ENCODE results near the gene SYNDIG1. TPM values are rescaled to one million over a fixed set of nuclear protein-coding genes. Genes with fewer than 3 reads are reported as not detected.

SYNDIG1 gene
- total RNA-seq, 6 donors from 2014 or later, result 0.30 to 0.37 (median 0.34) TPM; not detected in 3

- ATAC-seq (ENCODE audit: low FRiP score in 2 of 2), result no peak
- TF ChIP-seq EP300 (IDR thresholded peaks at IDR 0.05) (no peak), POLR2AphosphoS5 (IDR thresholded peaks at IDR 0.05) (no peak), POLR2A (IDR thresholded peaks at IDR 0.05) (no peak)
- TF ChIP-seq, protein P1, sequence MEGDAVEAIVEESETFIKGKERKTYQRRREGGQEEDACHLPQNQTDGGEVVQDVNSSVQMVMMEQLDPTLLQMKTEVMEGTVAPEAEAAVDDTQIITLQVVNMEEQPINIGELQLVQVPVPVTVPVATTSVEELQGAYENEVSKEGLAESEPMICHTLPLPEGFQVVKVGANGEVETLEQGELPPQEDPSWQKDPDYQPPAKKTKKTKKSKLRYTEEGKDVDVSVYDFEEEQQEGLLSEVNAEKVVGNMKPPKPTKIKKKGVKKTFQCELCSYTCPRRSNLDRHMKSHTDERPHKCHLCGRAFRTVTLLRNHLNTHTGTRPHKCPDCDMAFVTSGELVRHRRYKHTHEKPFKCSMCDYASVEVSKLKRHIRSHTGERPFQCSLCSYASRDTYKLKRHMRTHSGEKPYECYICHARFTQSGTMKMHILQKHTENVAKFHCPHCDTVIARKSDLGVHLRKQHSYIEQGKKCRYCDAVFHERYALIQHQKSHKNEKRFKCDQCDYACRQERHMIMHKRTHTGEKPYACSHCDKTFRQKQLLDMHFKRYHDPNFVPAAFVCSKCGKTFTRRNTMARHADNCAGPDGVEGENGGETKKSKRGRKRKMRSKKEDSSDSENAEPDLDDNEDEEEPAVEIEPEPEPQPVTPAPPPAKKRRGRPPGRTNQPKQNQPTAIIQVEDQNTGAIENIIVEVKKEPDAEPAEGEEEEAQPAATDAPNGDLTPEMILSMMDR (IDR thresholded peaks at IDR 0.05), result no peak
- Histone ChIP-seq H3K27ac (no peak overlapping the region), H3K27me3 (no peaks in the 10 kb centered on the region), H3K36me3 (no peaks in the 10 kb centered on the region), H3K4me3 (no peak overlapping the region), H3K4me1 (no peaks in the 10 kb centered on the region), H3K9me3 (no peaks in the 10 kb centered on the region)
- WGBS, 2 donors, result 56 to 60% methylated on average over 6 to 7 of the region's 7 CpGs
- DNase-seq, result no peak
Observed at GRCh38 chr20:24651171-24651975, 181.9 kb downstream of the SYNDIG1 start.

GRCh38 chr20:24651976-24652345 lies 182.5 kb downstream of the SYNDIG1 start:
- H3K27ac ChIP-seq, result no peak overlapping the region
- 74 to 83% methylated on average over 4 of the region's 4 CpGs for WGBS, 2 donors
- no peaks in the 10 kb centered on the region for H3K4me1 ChIP-seq

GRCh38 chr20:24653306-24653705 lies 183.9 kb downstream of the SYNDIG1 start:
- H3K4me1 ChIP-seq, result no peaks in the 10 kb centered on the region
- H3K9me3 ChIP-seq, result no peaks in the 10 kb centered on the region
- H3K36me3 ChIP-seq, result no peaks in the 10 kb centered on the region
- DNase-seq, result no peak
- WGBS, 2 donors, result 73 to 84% methylated on average over 4 to 5 of the region's 5 CpGs
- no peak for ATAC-seq (ENCODE audit: low FRiP score in 2 of 2)
- no peaks in the 10 kb centered on the region for H3K27me3 ChIP-seq
- TF ChIP-seq POLR2A (IDR thresholded peaks at IDR 0.05), result no peak
- no peak for TF ChIP-seq POLR2AphosphoS5 (IDR thresholded peaks at IDR 0.05)
- H3K4me3 ChIP-seq, result no peak overlapping the region
- H3K27ac ChIP-seq, result no peak overlapping the region

More at GRCh38 chr20:24651976-24652345, 182.5 kb downstream of the SYNDIG1 start:
- DNase-seq (no peak), ATAC-seq (ENCODE audit: low FRiP score in 2 of 2) (no peak)
- no peak for TF ChIP-seq POLR2A (IDR thresholded peaks at IDR 0.05)
- TF ChIP-seq, protein P1 (IDR thresholded peaks at IDR 0.05), result no peak
- TF ChIP-seq EP300 (IDR thresholded peaks at IDR 0.05), result no peak
- TF ChIP-seq POLR2AphosphoS5 (IDR thresholded peaks at IDR 0.05), result no peak
- H3K9me3 ChIP-seq, result no peaks in the 10 kb centered on the region
- no peaks in the 10 kb centered on the region for H3K36me3 ChIP-seq
- H3K4me3 ChIP-seq, result no peak overlapping the region
- H3K27me3 ChIP-seq, result no peaks in the 10 kb centered on the region

GRCh38 chr20:24654425-24654824 lies 185.0 kb downstream of the SYNDIG1 start:
- no peaks in the 10 kb centered on the region for H3K27me3 ChIP-seq
- no peak for DNase-seq
- ATAC-seq (ENCODE audit: low FRiP score in 2 of 2), result no peak
- no peak overlapping the region for H3K27ac ChIP-seq
- TF ChIP-seq POLR2A (IDR thresholded peaks at IDR 0.05), result no peak
- no peak for TF ChIP-seq EP300 (IDR thresholded peaks at IDR 0.05)
- H3K9me3 ChIP-seq, result no peaks in the 10 kb centered on the region
- H3K36me3 ChIP-seq, result no peaks in the 10 kb centered on the region
- no peaks in the 10 kb centered on the region for H3K4me1 ChIP-seq
- 34 to 38% methylated on average over 1 of the region's 1 CpG for WGBS, 2 donors
- H3K4me3 ChIP-seq, result no peak overlapping the region

- TF ChIP-seq POLR2A (IDR thresholded peaks at IDR 0.05), result no peak
- TF ChIP-seq POLR2AphosphoS5 (IDR thresholded peaks at IDR 0.05), result no peak
- TF ChIP-seq, protein P1 (IDR thresholded peaks at IDR 0.05), result no peak
- TF ChIP-seq EP300 (IDR thresholded peaks at IDR 0.05), result no peak
- DNase-seq, result no peak
- Histone ChIP-seq H3K4me3 (no peak overlapping the region), H3K36me3 (no peaks in the 10 kb centered on the region), H3K27me3 (no peaks in the 10 kb centered on the region), H3K27ac (no peak overlapping the region), H3K9me3 (no peaks in the 10 kb centered on the region), H3K4me1 (no peaks in the 10 kb centered on the region)
- no peak for ATAC-seq (ENCODE audit: low FRiP score in 2 of 2)
- WGBS, 2 donors, result 84 to 86% methylated on average over 11 to 12 of the region's 12 CpGs
Observed at GRCh38 chr20:24656391-24656790, 187.0 kb downstream of the SYNDIG1 start.

DNA sequence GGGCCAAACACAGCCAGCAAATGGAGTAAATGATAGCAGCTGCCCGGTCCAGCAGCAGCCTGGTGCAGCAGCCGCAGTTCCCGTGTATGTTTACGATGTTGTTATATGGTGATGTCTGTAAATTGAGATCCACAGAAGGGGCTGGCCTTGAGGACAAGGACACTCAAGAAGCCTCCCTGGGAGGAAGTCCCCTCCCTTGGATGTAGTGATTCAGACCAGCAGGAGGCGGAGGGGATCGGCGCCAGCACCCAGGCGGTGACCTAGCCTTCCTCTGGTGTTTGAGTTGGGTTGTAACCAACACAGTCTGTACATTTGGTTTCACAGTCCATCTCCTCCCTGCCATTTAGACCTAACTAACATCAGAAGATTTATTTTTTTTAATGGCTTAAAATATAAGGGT lies 187.8 kb downstream of the SYNDIG1 start:
- ATAC-seq (ENCODE audit: low FRiP score in 2 of 2), result no peak
- Histone ChIP-seq H3K9me3 (no peaks in the 10 kb centered on the region), H3K4me3 (no peak overlapping the region), H3K36me3 (no peaks in the 10 kb centered on the region), H3K27ac (no peak overlapping the region), H3K4me1 (no peaks in the 10 kb centered on the region), H3K27me3 (no peaks in the 10 kb centered on the region)
- WGBS, 2 donors, result 91 to 93% methylated on average over 8 of the region's 8 CpGs
- DNase-seq, result no peak
- TF ChIP-seq POLR2A (IDR thresholded peaks at IDR 0.05), result no peak
- TF ChIP-seq, protein P1 (IDR thresholded peaks at IDR 0.05), result no peak
- TF ChIP-seq POLR2AphosphoS5 (IDR thresholded peaks at IDR 0.05), result no peak
- TF ChIP-seq EP300 (IDR thresholded peaks at IDR 0.05), result no peak
